Measurements from ENCODE around the gene COMMD1.

GRCh38 chr2:62071126-62071598 lies 165.7 kb downstream of the COMMD1 start:
- TF ChIP-seq POLR2A (IDR thresholded peaks at IDR 0.05) (no peak), CTCF (IDR thresholded peaks at IDR 0.05 in 4 of 5, conservative IDR thresholded peaks at IDR 0.05 in 1 of 5) (no peak)

Data from gastrocnemius medialis (tissue), 4 donors.